Ramos (cell line): Measurements from ENCODE around the gene KDM1A.

ENCODE experiments used
- in situ Hi-C: fragments of 300-500 bp; cut with MboI; formaldehyde crosslinking; loops from one replicate; pipeline ENCODE4 v1.14.3; 2022; ENCODE audit warnings: low sequenced_read_pairs; ENCODE audit not compliant: unreplicated experiment

Gene KDM1A

DNA sequence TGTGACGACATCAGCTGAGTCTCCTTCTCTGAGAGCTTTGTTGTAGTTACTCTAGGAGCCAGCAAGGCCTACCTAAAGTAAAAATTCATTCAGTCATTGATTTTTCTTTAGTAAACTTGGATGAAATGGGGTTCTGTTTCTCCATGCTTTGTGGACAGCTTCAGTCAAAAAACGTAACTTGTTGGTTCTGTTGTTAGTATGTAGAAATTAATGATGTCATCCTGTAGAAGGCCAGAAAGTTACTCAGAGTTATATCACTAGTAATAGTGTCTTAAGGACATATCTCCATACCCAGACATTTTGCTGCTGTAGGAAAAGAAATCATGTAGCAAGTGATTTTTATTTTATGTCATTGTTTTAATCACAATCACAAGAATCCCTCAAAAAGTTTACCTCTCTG lies 43.0 kb downstream of the KDM1A start:
- in situ Hi-C loops: no loop called here

DNA sequence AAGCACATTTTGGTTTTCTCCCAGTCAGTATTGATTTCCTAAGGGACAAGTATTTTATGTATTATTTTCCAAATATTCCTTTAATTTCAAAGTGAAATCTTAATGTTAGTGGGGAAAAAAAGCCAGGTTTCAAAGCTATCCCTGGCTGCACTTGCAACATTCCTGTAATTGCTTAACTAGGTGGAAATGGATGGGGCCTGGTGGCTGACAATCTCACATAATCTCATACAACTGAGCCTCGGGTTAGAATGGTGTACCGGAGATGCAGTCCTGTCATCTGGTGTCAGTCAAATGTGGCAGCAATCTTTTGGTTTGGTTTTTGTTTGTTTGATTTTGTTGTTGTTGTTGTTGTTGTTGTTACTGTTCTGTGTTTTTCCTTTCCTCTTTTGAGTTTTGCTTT lies 46.1 kb downstream of the KDM1A start:
- in situ Hi-C loops: no loop called here

- in situ Hi-C loops: no loop called here
These were observed 46.8 kb downstream of the KDM1A start for GRCh38 chr1:23066075-23066474.

- in situ Hi-C loops: no loop called here
These were observed 49.9 kb downstream of the KDM1A start for GRCh38 chr1:23069149-23069548.

- in situ Hi-C loops: no loop called here
These were observed 50.4 kb downstream of the KDM1A start for GRCh38 chr1:23069675-23070074.

GRCh38 chr1:23074012-23074411 lies 54.7 kb downstream of the KDM1A start:
- in situ Hi-C loops: no loop called here

GRCh38 chr1:23079025-23079424 lies 59.8 kb downstream of the KDM1A start:
- in situ Hi-C loops: no loop called here

GRCh38 chr1:23080885-23081284 lies 61.6 kb downstream of the KDM1A start:
- in situ Hi-C loops: no loop called here

- in situ Hi-C loops: no loop called here
These were observed 62.1 kb downstream of the KDM1A start for GRCh38 chr1:23081376-23081775.

DNA sequence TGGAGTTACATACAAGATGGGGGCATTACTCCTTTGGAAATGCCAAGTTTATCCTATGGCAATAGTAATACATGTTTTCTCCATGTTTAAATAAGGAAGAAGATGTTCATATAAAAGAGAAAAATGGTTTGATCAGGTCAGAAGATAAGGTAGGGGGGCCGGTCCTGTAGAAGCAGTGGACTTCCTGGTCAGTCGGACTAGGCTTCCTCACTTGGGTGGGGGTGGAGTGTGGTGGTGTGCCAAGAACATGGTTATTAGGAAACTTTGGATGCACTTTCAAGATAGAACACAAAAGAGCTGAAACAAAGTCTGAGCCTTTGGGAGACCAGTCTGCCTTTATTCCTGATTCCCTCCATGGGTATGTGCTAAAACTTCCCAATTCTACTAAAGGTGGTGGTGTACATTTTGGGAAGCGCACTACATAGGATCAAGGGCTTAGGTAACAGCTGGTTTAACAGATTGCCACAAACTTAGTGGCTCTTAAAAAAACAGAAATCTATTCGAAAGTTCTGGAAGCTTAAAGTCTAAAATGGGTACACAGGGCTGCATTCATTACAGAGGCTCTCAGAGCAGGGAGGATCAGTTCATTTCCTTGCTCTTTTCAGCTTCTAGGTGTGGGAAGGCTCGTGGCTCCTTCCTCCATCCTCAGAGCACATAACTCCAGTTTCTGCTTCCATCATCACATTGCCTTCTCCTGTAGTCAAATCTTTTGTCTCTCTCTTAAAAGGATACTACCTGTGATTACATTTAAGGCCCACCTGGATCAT lies 64.6 kb downstream of the KDM1A start:
- in situ Hi-C loops: no loop called here

GRCh38 chr1:23084880-23085279 lies 65.6 kb downstream of the KDM1A start:
- in situ Hi-C loops: no loop called here

DNA sequence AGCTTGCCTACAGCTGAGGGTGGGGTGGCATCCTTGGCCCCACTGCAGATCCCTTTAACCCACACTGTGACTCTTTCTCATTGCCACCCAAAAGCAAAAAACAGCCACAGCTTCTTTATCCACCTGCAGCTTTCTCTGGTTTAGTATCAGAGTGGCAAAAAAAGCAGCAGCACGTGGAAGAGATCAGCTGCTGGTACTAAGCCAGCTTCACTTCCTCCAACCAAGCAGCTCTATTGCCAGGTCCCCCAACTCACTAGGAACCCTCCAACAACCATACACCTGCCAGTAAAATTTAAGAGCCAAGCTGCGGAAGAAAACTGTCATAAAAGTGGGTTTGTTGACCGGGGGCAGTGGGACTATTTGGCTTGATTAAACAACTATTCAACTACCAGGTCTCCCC lies 66.4 kb downstream of the KDM1A start:
- in situ Hi-C loops: no loop called here

DNA sequence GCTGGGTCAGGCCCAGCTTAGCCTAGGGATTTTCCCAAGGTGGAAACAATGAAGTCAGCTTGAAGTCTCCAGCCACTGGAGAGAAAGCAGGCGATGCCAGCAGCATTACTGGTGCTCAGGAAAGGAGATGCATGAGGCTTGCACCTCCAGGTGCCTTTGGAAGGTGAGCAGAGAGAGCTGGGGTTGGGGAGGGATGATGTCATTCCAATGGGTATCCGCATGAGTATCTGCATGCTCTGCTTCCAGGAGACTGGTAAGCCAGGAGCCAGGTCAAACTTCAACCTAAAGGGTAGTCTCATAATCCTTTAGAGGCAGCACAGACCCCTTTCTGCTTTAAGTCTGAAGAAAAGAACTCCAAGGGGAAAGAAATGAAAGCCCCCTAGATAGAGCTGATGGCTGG lies 68.8 kb downstream of the KDM1A start:
- in situ Hi-C loops: no loop called here

DNA sequence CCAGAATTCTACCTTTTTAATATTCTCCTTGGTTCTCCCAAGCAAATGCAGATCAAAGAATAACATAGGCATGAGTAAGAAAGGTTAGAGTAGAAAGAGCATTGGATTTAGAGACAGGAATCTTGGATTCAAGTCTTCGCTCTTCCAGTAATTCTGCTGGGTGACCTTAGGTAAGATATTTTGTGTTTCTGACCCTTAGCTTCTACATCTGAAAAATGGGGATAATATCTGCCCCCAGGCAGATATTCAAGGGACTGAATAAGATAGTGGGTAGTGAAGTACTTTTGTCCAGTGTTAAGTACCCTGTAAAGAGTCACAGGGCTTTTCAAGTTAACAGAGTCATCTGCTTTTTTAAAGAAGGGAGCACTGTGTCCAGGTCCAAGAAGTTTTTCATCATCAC lies 70.8 kb downstream of the KDM1A start:
- in situ Hi-C loops: no loop called here

- in situ Hi-C loops: no loop called here
These were observed 72.3 kb downstream of the KDM1A start for GRCh38 chr1:23091545-23091944.

DNA sequence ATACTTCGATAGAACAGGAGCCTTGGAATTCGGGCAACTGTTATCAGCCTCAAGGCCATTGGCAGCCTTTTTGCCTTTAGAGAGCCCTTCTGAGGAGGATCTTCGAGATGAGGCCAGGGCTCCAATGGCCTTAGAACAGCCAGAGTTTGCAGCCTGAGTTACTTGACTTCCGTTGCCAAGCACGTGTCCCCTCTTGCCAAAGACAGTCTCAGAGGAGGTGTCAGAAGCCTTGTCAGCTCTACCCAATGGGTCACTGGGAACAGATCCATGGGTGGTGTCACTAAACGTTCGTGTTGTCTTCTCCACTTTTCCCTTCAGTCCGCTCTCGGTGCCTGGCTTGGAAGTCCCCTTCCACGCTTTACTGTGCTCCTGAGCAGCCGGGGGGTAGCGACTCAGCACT lies 73.2 kb downstream of the KDM1A start:
- in situ Hi-C loops: no loop called here

DNA sequence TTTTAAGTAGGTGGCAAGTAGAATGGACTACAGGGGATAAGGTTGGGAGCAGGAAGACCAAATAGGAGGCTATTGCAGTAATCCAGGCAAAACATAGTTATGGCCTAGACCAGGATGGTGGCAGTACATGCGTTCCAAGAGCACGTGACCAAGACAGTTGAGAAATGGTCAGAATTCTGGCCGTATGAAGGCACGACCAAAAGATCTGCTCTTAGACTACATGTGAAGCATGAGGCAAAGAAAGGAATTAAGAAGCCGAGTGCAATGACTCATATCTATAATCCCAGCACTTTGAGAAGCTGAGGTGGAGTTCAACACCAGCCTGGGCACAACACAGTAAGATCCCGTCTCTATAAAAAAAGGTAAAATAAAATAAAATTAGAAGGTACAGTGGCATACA lies 78.0 kb downstream of the KDM1A start:
- in situ Hi-C loops: loop anchor here (5.0 kb wide), 1 partner anchor 90 kb away; no protein-coding TSS in a partner anchor

DNA sequence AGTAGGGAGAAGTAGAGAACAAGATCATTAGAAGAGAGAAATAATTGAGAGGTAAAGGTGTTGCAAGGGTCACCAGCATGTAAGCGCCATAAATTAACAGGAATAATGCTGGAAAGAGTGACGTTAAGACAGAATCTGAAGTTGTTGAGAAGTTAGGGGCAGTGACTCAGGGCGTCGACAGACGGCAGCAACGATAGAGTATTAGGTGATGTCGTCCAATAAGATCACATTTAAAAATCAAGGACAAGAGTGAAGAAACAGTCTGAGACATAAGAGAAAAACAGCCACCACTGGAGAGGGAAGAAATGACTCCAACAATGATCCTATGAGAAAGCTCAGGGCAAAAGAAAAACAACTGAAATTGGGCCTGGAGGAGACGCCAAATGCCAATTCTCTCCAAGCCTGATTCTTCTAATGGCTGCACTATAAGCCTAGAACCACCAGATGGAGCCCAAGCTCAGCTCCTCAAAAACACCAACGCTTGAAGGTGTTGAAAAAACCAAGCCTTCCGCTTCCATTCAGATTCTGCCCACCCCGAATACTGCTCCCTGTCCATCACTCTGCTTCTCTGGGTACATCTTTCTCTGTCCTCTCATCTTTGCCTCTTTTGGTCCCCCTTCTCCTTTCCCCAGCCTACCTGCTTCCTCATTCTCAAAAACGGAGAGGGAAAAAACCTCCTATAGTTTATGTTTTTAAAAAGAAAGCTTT lies 79.3 kb downstream of the KDM1A start:
- in situ Hi-C loops: loop anchor here (5.0 kb wide), 1 partner anchor 89 kb away; no protein-coding TSS in a partner anchor

DNA sequence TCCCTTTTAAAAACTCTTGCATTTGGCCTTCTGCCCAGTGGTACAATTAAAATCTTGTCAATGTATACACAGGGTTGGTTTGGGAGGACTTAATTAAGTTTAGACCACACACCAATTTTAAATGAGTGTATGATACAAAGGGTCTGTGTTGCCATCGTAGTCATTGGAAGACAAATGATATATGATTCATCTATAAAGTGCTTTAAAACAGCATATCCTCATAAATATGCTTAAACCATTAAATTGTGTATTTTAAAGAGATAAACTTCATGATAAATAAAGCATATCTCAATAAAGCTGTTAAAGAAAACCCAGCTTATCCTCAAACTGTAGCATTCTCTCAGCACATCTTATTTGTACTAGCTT lies 79.9 kb downstream of the KDM1A start:
- in situ Hi-C loops: loop anchor here (5.0 kb wide), 1 partner anchor 88 kb away; no protein-coding TSS in a partner anchor

DNA sequence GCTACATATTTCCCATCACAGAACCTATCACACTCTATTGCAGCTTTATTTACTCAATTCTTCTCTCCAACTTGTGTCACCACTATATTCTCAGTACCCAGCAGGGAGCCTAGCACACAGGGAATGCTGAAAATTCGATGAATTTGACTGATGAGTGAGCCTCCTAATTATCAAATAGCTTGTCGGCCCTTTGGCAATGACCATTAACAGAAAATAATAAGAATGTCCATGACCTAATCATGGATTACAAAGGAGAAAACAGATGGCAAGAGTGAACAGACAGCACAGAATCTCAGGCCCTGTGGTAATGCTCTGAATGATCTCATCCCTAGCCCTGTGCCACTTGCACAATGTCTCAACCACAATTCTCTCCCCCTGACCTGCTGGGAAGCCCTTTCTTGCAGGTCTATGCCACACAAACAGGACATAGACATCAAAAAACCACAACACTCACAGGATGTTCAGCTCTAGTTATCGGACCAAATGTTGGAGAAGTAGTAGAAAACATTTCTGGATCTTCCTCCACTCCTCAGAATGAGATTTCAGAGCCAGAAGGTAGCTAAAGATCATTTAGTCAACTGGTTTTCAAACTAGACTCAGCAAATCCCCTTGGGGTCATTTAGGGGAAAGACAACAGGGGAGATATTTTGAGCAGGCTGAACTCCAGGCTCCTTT lies 80.9 kb downstream of the KDM1A start:
- in situ Hi-C loops: no loop called here

- in situ Hi-C loops: no loop called here
These were observed 82.0 kb downstream of the KDM1A start for GRCh38 chr1:23101101-23101827.
